Stimulated activated CD8-positive, alpha-beta memory T cell treated with anti-CD3 and anti-CD28 coated beads, Interleukin-15, amount 100 ng/mL, for 1 hour (primary cell): ENCODE data around the gene LITAF.

ENCODE experiments used
- DNase-seq: peaks from one replicate; pipeline ENCODE4 v3.0.0-alpha.2; 2020; ENCODE audit warnings: low read depth

LITAF gene

DNA sequence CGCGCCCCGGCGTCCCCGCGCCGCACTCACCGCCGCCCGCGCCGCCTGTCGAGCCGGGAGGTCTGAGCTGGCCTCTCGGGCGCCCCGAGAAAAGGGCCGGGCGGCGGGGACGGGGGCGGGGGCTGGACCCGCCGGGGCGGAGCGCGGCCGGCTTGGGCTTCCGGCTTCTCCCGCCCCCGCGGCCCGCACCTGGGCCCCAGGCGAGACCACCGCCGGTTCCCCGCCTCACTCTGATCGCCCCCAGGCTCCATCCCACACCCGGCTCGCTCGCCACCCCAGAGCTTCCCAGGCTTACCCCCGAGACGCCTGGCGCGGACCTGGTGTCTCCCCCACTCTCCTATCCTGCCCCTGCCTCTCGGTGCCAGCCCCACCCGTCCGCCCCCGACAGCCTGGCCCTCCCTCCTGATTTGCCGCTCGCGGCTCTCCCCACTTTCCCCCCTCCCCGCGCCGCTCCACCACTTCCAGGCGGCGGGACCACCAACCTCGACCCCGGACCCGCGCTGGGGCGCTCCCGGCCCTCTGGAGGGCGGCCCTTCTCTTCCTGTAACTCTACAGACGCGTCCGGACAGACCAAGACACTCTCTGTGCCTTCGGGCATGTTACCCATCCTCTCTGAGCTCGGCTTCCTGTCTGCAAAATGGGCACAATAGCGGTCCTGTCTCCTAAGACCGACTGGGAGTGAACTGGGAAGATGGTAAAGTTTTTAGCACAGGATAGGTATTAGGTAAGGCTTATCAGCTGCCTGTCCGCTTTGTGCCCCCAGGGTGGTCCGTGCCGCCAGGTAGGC is at the start of gene LITAF:
Gene LITAF, minus strand, starts transcription at position 64 of the 787 bp plus-strand sequence. CDS start 30,189 bp downstream, outside the sequence.
- no peak for DNase-seq

DNA sequence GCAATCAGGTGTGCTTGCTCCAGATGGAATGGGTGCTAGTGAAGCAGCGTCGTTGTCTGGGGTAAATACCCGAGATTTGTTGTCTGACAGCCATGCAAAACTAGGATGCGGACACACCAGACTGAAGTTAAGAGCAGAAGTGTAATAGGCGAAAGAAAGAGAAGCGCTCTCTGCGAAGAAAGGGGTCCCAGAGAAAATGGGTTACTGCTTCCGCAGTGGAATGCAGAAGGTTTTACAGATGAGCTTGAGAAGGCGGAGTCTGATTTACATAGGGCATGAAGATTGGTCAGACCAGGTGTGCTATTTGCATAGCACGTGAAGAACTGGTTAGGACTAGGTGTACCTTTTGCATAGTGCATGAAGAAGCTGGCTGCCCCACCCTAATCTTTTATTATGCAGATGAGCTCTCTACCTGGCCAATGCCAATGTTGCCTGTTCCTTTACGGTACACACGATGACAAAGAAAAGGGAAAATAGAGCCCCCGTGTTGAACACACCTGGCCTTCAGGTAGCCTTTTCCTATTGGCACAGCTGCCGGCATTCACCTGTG is 49.5 kb upstream of the LITAF start:
- no peak for DNase-seq

DNA sequence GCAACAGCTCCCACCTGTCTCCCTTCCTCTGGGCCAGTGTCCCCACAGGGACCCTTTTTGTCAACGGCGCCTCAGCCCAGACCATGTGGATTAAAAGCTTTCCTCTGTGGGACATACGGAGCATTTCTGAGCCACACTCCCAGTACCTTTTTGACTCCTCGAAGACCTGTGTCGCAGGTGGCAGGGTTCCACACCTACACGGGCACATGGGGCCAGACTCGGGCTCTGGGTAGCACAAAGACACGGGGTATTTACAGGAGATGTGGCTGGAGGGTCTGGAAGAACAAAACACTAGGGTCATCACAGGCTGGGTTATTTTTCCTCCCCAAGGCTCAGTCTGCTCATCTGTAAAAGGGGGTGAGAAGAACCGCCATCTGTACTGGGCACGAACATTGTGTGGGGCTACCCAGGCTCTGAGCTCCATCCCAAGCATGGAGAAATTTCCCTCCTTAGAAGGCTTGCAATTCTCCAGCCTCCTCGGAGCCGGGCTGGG is 49.0 kb upstream of the LITAF start:
- DNase-seq: no peak

DNA sequence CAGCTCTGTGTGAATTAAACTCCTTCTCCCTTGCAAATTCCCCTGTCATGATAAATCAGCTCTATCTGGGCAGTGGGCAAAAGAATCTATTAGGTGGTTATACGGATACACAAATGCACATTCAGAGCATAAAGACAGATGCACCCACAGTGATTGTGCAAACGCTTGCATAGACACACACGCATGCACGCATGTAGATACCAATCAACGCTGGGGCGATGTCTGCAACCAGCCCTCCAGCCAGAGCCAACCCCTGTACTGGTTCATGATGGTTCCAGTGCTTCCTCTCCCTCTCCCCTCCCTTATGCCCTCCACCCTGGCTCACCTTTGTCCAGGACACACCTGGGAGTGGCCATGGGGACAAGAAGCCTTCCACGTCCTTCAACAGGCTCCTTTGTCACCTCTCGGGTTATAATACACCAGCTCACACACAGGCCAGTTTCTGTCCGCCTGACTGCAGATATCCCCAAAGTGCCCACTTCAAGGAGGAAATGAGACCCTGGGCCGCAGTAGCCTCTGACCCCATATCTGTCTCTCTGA is 48.5 kb upstream of the LITAF start:
- no peak for DNase-seq

DNA sequence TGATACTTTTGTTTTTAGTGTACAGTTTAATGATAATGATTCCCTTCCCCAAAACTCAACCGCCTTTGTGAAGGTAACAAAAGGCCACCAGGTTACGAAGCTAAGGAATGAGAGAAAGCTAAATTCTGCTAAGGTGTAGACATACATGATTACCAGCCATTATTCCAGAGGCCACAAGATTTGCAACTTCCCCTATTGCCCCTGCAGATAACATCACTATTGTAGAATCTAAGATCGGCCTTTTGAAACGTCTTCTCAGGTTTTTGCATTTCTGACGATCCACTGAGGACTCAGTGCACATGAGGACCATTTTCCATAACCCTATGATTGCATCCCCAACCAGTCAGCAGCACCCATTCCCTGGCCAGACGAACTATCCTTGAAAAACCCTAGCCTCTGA is 47.6 kb upstream of the LITAF start:
- DNase-seq: no peak

DNA sequence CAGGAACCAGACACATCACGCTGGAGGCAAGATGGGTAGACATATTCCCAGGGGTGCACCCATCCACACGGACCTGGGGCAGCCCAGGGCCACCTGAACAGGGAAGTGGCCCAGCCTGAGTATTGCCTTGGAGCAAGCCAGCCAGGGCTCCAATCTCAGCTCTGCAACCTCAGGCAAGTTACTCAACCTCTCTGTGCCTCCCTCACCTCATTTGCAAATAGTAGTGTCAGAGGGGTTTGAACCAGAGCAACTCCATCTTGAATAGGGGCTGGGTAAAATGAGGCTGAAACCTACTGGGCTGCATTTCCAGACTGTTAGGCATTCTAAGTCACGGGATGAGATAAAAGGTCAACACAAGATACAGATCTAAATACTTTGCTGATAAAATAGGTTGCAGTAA is 46.4 kb upstream of the LITAF start:
- DNase-seq: no peak

DNA sequence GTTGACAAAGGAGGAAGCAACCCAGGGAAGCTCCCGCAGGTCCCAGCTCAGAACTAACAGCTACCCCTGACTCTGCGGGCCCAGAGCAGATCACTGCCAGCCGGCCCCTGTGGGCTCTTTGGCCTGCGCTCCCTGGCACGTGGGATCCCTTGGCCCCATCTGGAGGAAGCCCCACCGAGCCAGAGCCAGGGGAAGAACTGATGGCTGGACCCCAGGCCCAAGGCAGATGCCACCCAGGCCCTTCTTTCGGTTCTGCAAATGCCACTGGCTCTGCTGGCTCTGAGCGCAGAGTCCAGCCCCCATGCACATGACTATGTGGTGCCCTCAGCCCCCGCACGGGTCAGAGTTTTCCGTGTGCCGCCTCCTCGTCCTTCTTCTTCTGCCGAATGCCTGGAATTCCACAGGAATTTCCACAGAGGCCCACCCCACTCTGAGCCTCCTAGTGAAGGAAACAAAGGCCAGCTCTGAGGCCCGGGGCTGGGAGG is 45.8 kb upstream of the LITAF start:
- no peak for DNase-seq

DNA sequence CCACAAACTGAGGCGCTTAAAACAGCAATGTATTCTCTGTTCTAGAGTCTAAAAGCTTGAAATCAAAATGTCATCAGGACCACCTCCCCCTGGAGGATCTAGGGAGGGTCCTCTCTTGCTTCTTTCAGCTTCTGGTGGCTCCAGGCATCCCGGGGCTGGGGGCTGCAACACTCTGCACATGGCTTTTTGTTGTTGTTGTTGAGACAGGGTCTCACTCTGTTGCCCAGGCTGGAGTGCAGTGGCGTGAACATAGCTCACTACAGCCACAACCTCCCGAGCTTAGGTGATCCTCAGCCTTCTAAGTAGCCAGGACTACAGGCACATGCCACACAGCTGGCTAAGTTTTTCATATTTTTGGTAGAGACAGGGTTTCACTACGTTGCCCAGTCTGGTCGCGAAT is 44.5 kb upstream of the LITAF start:
- DNase-seq: no peak

DNA sequence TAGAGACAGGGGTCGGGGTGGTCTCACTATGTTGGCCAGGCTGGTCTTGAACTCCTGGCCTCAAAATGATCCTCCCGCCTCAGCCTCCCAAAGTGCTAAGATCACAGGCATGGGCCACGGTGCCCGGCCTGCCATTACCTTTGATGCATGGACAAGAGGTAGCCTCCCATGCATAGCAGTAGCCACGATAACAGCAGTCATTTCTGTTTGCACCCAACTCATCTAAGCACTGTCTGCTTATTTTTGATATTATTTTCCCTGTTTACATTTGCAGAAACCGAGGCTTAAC is 44.0 kb upstream of the LITAF start:
- no peak for DNase-seq

DNA sequence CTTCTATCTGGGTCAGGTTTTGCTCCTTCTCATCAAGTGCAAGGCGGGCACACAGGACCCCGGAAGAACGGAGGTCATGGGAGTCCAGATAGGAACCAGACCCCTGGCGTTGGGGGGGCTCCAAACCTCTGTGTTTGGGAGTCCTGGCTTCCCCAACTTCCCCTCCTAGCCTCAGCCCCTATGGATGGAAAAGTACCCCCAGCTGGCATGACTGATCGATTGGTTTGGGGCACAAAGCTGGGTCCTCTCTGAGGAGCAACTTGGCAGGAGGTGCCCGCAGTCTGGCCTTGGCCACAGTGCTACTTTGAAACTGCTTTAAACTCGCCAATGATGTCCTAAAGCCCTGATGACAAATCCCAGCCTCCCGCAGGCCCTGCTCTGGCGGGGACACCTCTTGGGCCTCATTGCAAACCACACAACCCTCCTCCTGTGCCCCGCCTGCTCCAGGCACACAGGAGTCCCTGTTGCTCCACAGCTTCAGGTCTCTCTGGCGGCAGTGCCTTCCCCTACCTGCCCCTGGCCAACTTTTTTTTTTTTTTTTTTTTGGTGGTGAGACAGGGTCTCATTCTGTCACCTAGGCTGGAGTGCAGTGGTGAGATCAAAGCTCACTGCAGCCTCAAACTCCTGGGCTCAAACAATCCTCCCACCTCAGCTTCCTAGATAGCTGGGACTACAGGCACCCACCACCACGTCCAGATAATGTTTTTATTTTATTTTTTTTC is 43.5 kb upstream of the LITAF start:
- DNase-seq: no peak

DNA sequence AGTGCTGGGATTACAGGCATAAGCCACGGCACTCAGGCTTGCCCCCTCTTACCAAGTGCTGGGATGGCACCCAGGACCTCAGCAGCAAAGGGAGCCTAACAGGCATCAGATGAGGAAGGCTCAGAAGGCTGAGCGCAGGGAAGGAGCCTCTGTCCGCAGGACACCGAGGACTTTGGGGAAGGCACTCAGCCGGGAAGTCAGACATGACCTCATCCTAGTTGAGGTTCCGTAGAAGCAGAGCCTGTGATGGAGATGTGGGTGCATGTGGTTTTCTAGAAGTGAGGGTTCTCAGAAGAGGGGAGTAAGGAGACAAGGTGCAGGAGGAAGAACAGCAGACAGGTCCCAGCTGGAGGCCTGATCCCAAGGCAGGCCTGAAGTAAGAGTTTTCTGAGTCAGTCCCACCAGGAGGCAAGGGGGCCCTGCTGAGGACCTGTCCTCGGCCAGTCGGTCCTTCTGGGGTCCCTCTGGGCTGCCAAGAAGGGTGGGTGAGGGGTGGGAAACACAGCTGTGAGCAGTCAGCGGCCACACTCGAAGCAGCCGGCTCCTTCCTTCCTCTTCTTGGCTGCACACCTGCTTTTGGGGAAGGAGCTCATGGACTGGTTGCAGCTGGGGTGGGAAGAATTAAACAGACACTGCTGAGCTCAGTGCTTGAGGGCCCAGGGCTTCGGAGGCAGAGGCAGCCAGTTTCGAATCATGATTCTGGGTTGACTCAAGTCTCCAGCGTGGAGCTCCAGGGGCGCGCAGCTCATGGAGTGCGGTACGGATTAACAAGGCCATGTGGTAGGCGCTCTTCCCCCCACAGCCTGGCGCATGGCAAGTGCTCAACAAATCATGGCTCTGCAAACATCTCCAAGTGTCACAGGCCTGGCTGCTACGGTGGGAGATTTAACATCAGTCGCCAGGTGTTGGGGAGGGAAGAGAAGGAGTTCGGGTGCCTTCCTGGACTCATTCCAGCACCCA is 42.6 kb upstream of the LITAF start:
- DNase-seq: no peak

DNA sequence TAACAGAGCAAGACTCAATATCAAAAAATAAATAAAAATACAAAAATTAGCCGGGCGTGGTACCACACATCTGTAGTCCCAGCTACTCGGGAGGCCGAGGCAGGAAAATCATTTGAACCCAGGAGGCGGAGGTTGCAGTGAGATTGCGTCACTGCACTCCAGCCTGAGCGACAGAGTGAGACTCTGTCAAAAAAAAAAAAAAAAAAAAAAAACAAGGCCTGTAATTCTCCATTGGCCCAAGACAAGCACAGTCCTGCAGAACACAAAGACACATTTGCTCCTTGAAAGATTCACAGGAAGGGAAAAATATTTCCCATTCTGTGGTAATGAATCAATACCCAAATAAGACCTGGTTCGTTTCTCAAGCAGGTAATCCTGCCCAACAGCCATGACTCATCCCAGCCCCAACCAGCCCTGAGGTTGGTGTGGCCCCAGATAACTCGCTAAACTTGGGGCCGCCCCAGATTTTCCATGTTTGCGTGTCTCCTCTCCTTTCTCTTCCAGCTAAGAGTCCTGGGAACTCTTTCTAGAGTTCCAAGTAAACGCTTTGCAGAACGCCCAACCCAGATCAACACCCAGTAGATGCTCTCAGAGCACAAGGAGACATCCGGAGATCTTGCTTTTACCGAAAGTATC is 41.2 kb upstream of the LITAF start:
- no peak for DNase-seq

DNA sequence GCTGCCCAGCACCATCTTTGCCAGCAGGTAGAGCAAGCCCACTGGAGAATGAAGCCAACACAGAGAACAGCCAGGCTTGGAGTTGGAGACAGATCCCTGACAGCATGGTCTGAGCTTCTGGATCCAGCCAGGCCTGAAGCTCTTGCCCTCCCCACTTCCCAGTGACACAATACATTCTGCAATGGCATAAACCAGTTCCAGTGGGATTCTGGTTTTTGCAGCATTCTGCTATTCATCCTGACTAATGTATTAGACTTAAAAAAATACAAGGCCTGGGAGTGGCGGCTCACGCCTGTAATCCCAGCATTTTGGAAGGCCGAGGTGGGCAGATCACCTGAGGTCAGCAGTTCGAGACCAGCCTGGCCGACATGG is 40.6 kb upstream of the LITAF start:
- no peak for DNase-seq

DNA sequence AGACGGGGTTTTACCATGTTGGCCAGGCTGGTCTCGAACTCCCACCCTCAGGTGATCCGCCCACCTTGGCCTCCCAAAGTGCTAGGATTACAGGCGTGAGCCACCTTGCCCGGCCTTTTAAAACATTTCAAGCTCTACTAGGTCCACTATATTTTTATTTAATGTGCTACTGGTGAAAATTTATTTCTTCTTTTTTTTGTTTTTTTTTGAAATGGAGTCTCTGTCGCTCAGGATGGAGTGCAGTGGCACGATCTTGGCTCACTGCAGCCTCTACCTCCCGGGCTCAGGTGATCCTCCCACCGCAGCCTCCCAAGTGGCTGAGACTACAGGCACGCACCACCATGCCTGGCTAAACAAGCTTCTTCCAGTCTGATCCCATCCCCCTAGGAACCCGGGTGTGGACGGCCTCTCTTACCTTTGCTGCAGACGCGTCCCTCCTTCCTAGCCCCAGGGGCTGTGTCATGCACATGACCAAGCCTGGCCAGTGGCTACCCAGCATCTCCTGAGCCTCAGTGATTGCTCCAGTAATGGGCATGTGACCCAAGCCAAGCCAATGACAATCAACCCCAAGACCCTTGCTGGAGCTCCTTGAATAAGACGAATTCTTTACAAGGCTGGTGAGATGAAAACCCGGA is 40.1 kb upstream of the LITAF start:
- no peak for DNase-seq

DNA sequence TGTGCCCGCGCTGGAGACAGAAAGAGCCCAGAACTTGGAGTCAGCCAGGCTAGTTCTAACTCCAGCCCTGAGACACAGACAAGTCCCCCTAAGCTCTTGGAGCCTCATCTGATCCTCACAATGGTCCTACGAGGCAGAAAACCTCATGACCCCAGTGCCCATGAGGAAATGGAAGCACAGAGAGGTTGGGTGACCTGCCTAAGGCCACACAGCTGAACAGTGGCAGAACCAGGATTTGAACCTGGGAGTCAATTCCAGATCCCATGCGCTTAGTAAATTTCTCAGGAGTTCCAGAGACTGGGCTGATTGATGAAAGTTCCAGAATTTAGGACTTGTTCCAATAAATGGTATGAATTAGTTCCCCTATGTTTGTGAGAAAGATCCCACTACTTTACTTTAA is 39.0 kb upstream of the LITAF start:
- no peak for DNase-seq

DNA sequence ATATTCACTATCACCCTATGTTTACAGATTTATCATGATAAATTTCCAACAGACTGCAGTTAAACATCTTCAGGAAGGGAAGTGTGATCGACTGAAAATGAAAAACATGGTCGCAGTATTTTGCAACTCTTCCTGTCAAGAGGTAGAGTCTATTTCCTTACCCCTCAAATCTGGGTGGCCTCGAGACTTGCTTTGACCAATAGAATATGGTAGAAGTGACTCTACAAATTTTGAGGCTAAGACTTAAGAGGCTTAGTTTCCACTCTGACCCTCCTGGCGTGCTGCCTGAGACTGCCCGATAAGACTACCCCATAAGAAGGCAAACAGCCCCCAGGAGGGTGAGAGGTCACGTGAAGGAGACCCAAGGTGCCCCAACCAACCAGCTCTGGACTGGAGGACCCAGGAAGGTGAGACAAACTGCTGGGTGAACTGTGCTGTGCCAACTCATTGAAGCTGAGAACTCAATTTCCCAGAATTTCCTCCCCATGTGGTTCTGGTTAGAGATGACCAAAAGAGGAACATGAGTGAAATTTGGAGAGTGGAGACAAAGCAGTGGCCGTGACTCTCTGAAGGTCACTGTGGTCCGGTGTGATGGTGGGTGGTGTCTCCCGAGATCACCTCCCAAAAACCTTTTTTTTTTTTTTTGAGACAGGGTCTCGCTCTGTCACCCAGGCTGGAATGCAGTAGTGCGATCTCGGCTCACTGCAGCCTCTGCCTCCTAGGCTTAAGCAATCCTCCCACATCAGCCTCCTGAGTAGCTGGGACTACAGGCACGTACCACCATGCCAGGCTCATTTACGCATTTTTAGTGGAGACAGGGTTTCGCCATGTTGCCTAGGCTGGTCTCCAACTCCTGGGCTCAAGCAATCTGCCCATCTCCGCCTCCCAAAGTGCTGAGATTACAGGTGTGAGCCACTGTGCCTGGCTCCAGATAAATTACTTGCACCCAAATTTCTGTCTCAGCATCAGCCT is 38.2 kb upstream of the LITAF start:
- no peak for DNase-seq

DNA sequence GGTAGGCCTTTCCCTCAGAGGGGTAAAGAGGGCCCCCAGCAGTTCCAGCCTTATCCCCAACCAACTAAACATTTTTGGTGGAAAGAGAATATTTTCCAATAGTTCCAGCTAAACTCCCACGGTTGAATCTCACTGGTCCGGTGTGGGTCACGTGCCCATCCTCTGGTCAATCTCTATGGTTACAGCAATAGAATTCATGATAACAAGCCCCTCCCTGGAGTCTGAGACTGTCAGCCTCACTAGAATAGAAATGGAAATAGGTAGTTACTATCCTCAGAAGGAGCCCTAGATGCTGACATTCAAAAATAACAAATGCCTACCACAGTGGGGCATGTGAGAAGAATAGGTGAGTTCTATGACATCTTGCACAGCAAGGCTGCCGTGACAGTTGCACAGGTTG is 37.5 kb upstream of the LITAF start:
- no peak for DNase-seq

DNA sequence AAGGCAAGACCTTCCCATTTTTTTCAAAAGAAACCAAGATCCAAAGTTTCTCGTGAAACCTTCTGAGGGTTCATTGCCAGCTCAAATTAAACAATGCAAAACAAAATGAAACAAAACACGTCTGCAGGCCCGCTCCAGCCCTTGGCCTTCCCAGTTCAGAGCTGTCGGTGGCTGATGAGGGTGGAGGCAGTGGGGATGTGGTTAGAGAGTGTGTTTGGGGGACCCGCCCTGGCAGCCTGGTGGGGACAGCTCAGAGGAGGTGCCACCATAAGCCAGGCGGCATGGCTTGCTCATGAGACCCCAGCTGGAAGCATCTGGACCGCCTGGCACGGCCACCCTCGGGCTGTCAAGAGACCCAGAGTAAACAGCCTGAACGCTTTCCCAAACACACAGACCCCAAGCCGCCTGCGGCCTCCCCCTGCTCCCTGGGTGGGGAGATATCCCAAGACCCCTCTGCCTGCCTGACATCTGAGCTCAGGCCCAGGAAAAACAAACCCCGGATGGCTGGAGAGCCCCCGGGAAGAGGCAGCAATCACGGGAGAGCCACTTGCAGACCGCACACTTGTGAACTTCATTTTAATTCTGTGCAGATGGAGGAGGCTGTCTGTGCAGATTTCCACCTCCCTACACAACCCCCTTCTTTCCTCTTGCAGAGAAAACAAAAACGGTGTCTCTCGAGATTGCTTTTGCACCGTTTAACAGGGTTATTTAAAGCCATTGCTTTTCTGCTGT is 35.4 kb upstream of the LITAF start:
- no peak for DNase-seq

DNA sequence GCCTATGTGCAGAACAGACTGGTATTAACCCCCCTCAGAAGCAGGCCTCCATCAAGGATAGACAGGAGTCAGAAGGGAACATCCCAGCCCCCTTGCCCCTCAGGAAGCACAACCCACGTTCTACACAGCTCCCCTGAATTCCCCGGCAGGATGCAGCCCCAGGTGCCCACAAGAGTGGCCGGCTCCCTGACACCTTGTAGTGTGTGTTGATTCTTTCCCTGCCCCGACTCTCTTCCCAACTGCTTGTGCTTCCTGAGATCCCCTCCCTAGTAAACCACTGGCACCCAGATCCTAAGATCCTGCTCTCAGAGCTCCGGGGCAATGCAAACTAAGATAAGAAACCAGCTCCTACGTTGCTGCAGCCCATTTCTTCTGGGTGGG is 34.8 kb upstream of the LITAF start:
- DNase-seq: no peak
